ENCODE data around the gene CHRNB1.
A peak's percentile ranks its signal among the peaks of the same experiment; 100 is the strongest.

DNA sequence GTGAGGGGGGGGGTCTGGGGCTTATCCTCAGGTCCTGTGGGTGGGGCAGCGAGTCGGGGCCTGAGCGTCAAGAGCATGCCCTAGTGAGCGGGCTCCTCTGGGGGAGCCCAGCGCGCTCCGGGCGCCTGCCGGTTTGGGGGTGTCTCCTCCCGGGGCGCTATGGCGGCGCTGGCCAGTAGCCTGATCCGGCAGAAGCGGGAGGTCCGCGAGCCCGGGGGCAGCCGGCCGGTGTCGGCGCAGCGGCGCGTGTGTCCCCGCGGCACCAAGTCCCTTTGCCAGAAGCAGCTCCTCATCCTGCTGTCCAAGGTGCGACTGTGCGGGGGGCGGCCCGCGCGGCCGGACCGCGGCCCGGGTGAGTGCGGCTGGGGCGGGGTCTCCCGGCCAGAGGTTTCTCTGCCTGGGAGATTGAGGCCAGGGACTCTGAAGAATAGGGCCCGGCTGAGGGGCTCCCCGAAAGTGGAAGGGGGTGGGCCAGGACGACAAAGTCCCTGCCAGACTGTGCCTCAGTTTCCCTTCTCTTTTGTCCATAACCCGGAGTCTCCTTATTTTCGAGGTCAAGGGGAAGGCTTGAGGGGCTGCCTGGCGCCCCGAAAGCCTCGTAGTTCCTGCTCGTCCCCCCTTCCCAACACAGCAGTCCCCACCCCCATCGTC is 5.3 kb upstream of the CHRNB1 start, which contains the start of gene FGF11:
- TF ChIP-seq, protein P1, sequence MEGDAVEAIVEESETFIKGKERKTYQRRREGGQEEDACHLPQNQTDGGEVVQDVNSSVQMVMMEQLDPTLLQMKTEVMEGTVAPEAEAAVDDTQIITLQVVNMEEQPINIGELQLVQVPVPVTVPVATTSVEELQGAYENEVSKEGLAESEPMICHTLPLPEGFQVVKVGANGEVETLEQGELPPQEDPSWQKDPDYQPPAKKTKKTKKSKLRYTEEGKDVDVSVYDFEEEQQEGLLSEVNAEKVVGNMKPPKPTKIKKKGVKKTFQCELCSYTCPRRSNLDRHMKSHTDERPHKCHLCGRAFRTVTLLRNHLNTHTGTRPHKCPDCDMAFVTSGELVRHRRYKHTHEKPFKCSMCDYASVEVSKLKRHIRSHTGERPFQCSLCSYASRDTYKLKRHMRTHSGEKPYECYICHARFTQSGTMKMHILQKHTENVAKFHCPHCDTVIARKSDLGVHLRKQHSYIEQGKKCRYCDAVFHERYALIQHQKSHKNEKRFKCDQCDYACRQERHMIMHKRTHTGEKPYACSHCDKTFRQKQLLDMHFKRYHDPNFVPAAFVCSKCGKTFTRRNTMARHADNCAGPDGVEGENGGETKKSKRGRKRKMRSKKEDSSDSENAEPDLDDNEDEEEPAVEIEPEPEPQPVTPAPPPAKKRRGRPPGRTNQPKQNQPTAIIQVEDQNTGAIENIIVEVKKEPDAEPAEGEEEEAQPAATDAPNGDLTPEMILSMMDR (IDR thresholded peaks at IDR 0.05): no peak
- TF ChIP-seq EZH2 (IDR thresholded peaks at IDR 0.05) (peak; percentile 19), EZH2phosphoT487 (IDR thresholded peaks at IDR 0.05) (peak; percentile 50)
